DOHH2 (cell line): Measurements from ENCODE around the gene CFAP74.

Experiments
- H3F3A ChIP-seq: fragments of 200-600 bp; sonication (generic), shearing (Covaris generic); 2 replicates; pipeline ENCODE4 v1.6.0; 2016; ENCODE audit warnings: antibody characterized with exemption, mild to moderate bottlenecking; ENCODE audit not compliant: control insufficient read depth, insufficient read depth
- H3K27ac ChIP-seq: fragments of 200-600 bp; sonication (generic); 2 replicates; pipeline ENCODE4 v1.5.1; 2014; ENCODE audit warnings: low read depth, mild to moderate bottlenecking, low read length, moderate library complexity
- H3K27me3 ChIP-seq: fragments of 200-600 bp; sonication (generic); 2 replicates; pipeline ENCODE4 v1.6.1; 2014; ENCODE audit warnings: mild to moderate bottlenecking, low read length, mixed read lengths; ENCODE audit not compliant: control insufficient read depth
- H3K36me3 ChIP-seq: fragments of 200-600 bp; sonication (generic); 2 replicates; pipeline ENCODE4 v1.6.1; 2014; ENCODE audit warnings: mild to moderate bottlenecking, low read length, moderate library complexity, mixed read lengths; ENCODE audit not compliant: control insufficient read depth
- H3K4me1 ChIP-seq: fragments of 200-600 bp; sonication (generic); 2 replicates; pipeline ENCODE4 v1.6.1; 2014; ENCODE audit warnings: mild to moderate bottlenecking, low read length, mixed read lengths; ENCODE audit not compliant: control insufficient read depth
- H3K4me2 ChIP-seq: fragments of 200-600 bp; sonication (generic); 2 replicates; pipeline ENCODE4 v1.6.0; 2014; ENCODE audit warnings: mild to moderate bottlenecking, low read length, moderate library complexity
- H3K4me3 ChIP-seq: fragments of 200-600 bp; sonication (generic); 2 replicates; pipeline ENCODE4 v1.5.1; 2014; ENCODE audit warnings: mild to moderate bottlenecking, low read length, mixed read lengths
- H3K79me2 ChIP-seq: fragments of 200-600 bp; sonication (generic); 2 replicates; pipeline ENCODE4 v1.6.1; 2014; ENCODE audit warnings: mild to moderate bottlenecking, low read length, mixed read lengths; ENCODE audit not compliant: control insufficient read depth
- H3K9me2 ChIP-seq: fragments of 200-600 bp; sonication (generic); replicated peaks from 2 replicates; pipeline ENCODE4 v1.6.1; 2014; ENCODE audit warnings: mild to moderate bottlenecking, low read length, mixed read lengths; ENCODE audit not compliant: control insufficient read depth
- H3K9me3 ChIP-seq: fragments of 200-600 bp; sonication (generic); 2 replicates; pipeline ENCODE4 v1.6.1; 2014; ENCODE audit warnings: antibody characterized with exemption, low read length, mixed read lengths; ENCODE audit not compliant: control insufficient read depth, insufficient read depth
- H4K20me1 ChIP-seq: fragments of 200-600 bp; sonication (generic); 2 replicates; pipeline ENCODE4 v1.6.0; 2014; ENCODE audit warnings: low read depth, mild to moderate bottlenecking, antibody characterized with exemption, low read length, moderate library complexity; ENCODE audit not compliant: control insufficient read depth, insufficient read depth
- EZH2phosphoT487 ChIP-seq: fragments of 200-600 bp; sonication (generic); IDR thresholded peaks from 2 replicates; pipeline ENCODE4 v1.6.1; 2017; ENCODE audit warnings: borderline replicate concordance, mild to moderate bottlenecking, antibody characterized with exemption, low read length, moderate library complexity, mixed read lengths
- TF ChIP-seq, protein P1 (sequence below): fragments of 200-600 bp; sonication (generic); IDR thresholded peaks from one replicate; pipeline ENCODE4 v1.5.1; 2014; ENCODE audit warnings: antibody characterized with exemption, mild to moderate bottlenecking, low read depth, low read length; ENCODE audit not compliant: poor library complexity, severe bottlenecking

Gene CFAP74

DNA sequence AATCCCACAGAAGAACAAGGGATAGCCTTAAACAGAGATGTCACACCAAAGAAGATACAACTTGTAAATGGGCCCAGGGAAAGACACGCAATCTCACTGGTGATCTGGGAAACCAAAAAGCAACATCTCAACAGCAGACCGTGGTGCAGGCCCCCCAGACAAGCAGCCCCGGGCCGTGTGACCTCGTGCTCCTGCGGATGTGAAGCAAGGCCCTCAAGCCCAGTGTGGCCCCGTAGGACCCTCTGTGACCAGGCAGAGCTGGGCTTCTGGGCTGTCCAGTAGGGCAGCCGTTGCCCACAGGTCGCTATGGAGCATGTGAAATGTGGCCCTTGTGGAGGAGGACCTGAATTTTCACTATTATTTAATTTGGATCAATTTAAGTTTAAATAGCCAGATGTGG lies 49.6 kb downstream of the CFAP74 start:
- Histone ChIP-seq H3K9me3 (peaks cover 10% of the 10 kb centered on the region), H3K79me2 (no peaks in the 10 kb centered on the region), H4K20me1 (no peaks in the 10 kb centered on the region), H3K4me2 (no peak overlapping the region), H3K27ac (no peak overlapping the region), H3K36me3 (no peaks in the 10 kb centered on the region), H3K4me1 (no peaks in the 10 kb centered on the region), H3F3A (no peaks in the 10 kb centered on the region), H3K27me3 (no peaks in the 10 kb centered on the region), H3K9me2 (no peaks in the 10 kb centered on the region), H3K4me3 (no peak overlapping the region)
- TF ChIP-seq, protein P1, sequence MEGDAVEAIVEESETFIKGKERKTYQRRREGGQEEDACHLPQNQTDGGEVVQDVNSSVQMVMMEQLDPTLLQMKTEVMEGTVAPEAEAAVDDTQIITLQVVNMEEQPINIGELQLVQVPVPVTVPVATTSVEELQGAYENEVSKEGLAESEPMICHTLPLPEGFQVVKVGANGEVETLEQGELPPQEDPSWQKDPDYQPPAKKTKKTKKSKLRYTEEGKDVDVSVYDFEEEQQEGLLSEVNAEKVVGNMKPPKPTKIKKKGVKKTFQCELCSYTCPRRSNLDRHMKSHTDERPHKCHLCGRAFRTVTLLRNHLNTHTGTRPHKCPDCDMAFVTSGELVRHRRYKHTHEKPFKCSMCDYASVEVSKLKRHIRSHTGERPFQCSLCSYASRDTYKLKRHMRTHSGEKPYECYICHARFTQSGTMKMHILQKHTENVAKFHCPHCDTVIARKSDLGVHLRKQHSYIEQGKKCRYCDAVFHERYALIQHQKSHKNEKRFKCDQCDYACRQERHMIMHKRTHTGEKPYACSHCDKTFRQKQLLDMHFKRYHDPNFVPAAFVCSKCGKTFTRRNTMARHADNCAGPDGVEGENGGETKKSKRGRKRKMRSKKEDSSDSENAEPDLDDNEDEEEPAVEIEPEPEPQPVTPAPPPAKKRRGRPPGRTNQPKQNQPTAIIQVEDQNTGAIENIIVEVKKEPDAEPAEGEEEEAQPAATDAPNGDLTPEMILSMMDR = no peak
- no peak for TF ChIP-seq EZH2phosphoT487

GRCh38 chr1:1950940-1951339 lies 52.6 kb downstream of the CFAP74 start:
- H3K4me2 ChIP-seq = no peak overlapping the region
- H4K20me1 ChIP-seq = no peaks in the 10 kb centered on the region
- H3K36me3 ChIP-seq = no peaks in the 10 kb centered on the region
- TF ChIP-seq, protein P1 = no peak
- no peak for TF ChIP-seq EZH2phosphoT487
- no peak overlapping the region for H3K4me3 ChIP-seq
- no peaks in the 10 kb centered on the region for H3K9me2 ChIP-seq
- peaks cover 10% of the 10 kb centered on the region for H3K9me3 ChIP-seq
- no peak overlapping the region for H3K27ac ChIP-seq
- H3K79me2 ChIP-seq = no peaks in the 10 kb centered on the region
- H3F3A ChIP-seq = no peaks in the 10 kb centered on the region
- no peaks in the 10 kb centered on the region for H3K4me1 ChIP-seq
- H3K27me3 ChIP-seq = no peaks in the 10 kb centered on the region

- H3K9me2 ChIP-seq = no peaks in the 10 kb centered on the region
- no peak overlapping the region for H3K27ac ChIP-seq
- no peaks in the 10 kb centered on the region for H4K20me1 ChIP-seq
- peaks cover 3% of the 10 kb centered on the region; the same call in 1 of the 2 replicates for H3K27me3 ChIP-seq
- H3K4me3 ChIP-seq = no peak overlapping the region
- H3K9me3 ChIP-seq = no peaks in the 10 kb centered on the region
- no peaks in the 10 kb centered on the region for H3F3A ChIP-seq
- H3K79me2 ChIP-seq = no peaks in the 10 kb centered on the region
- TF ChIP-seq EZH2phosphoT487 = no peak
- H3K36me3 ChIP-seq = no peaks in the 10 kb centered on the region
- H3K4me1 ChIP-seq = peaks cover 4% of the 10 kb centered on the region; the same call in 1 of the 2 replicates
- no peak overlapping the region for H3K4me2 ChIP-seq
Observed at GRCh38 chr1:1948783-1949182, 54.8 kb downstream of the CFAP74 start.

DNA sequence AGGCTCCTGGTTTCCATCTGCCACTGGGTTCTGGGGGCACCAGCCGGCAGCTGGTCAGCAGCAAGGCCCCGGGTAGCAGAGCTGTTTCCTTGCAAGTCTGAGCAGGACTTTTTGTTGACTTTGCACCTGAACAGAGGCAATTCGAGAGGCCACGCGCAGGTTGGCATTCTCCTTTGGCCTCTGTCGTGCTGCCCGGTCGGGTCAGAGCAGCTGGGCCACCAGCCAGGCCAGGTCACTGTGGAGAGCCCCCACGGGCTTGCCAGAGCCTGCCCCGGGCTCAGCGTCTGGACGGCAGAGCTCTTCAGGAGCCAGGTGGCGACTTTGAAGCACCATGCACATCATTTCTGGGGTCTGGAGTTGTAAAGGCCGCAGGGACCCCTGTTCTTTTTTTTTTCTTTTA lies 56.1 kb downstream of the CFAP74 start:
- Histone ChIP-seq H3K9me3 (no peaks in the 10 kb centered on the region), H3K4me1 (peaks cover 4% of the 10 kb centered on the region; the same call in 1 of the 2 replicates), H3K79me2 (no peaks in the 10 kb centered on the region), H3K9me2 (no peaks in the 10 kb centered on the region), H3K27me3 (peaks cover 3% of the 10 kb centered on the region; the same call in 1 of the 2 replicates), H4K20me1 (no peaks in the 10 kb centered on the region), H3K36me3 (no peaks in the 10 kb centered on the region), H3K4me2 (no peak overlapping the region), H3K4me3 (no peak overlapping the region), H3F3A (no peaks in the 10 kb centered on the region), H3K27ac (no peak overlapping the region)
- no peak for TF ChIP-seq EZH2phosphoT487
- TF ChIP-seq, protein P1 = no peak
